Cardiac septum (tissue), 1 donor: ENCODE results near the gene RREB1. TPM values are rescaled to one million over a fixed set of nuclear protein-coding genes. Genes with fewer than 3 reads are reported as not detected.
"Not testable (repeated sequence)": the region's sequence is repeated elsewhere in the genome, so short reads cannot be mapped to it uniquely, and the experiment has no call there.

Experiments
- DNase-seq: peaks from one replicate; pipeline ENCODE4 v3.0.0-alpha.2; 2020; ENCODE audit warnings: low spot score
- intact Hi-C: fragments of 100-400 bp; cut with DNase I; formaldehyde crosslinking; loops from one replicate; pipeline ENCODE4 v1.14.0; 2022
- total RNA-seq: library from RNA; stranded (reverse); fragmentation: NEBNext Ultra II Directional; extraction: Animal tissue kit (Norgen Biotek cat#: 25700); gene quantifications from one replicate; pipeline ENCODE4 v1.2.1, GENCODE V29; 2021
- donor health status: DM: no; HTN: no; CAD: no.

The RREB1 gene
- total RNA-seq, 1 donor from 2014 or later, result 27.8 TPM

GRCh38 chr6:7247828-7248227, 140.1 kb downstream of the RREB1 start:
- intact Hi-C loops, result no loop called here

GRCh38 chr6:7249391-7249790, 141.6 kb downstream of the RREB1 start:
- no peak for DNase-seq

More at GRCh38 chr6:7247828-7248227, 140.1 kb downstream of the RREB1 start:
- DNase-seq, result no peak

GRCh38 chr6:7249946-7250643, 142.3 kb downstream of the RREB1 start:
- intact Hi-C loops, result no loop called here
- no peak for DNase-seq

More at GRCh38 chr6:7249391-7249790, 141.6 kb downstream of the RREB1 start:
- intact Hi-C loops, result no loop called here

GRCh38 chr6:7250812-7251211, 143.1 kb downstream of the RREB1 start:
- intact Hi-C loops, result no loop called here
- no peak for DNase-seq

GRCh38 chr6:7251646-7252260, 144.0 kb downstream of the RREB1 start:
- no peak for DNase-seq
- intact Hi-C loops, result no loop called here

- DNase-seq, result no peak
- intact Hi-C loops, result no loop called here
These were observed 144.6 kb downstream of the RREB1 start for GRCh38 chr6:7252390-7252789.

- DNase-seq, result peak; percentile 88
These were observed 147.4 kb downstream of the RREB1 start for GRCh38 chr6:7254980-7255835.

GRCh38 chr6:7255918-7256317, 148.2 kb downstream of the RREB1 start:
- DNase-seq, result no peak
- intact Hi-C loops, result no loop called here

More at GRCh38 chr6:7254980-7255835, 147.4 kb downstream of the RREB1 start:
- intact Hi-C loops, result no loop called here

GRCh38 chr6:7256785-7257184, 149.0 kb downstream of the RREB1 start:
- intact Hi-C loops, result no loop called here

GRCh38 chr6:7257521-7258230, 149.9 kb downstream of the RREB1 start:
- peak; percentile 29 for DNase-seq
- intact Hi-C loops, result no loop called here

More at GRCh38 chr6:7256785-7257184, 149.0 kb downstream of the RREB1 start:
- DNase-seq, result no peak

- peak; percentile 27 for DNase-seq
- intact Hi-C loops, result no loop called here
These were observed 150.5 kb downstream of the RREB1 start for GRCh38 chr6:7258231-7258763.

GRCh38 chr6:7260291-7261031, 152.7 kb downstream of the RREB1 start:
- intact Hi-C loops, result no loop called here
- DNase-seq, result no peak

- DNase-seq, result peak; percentile 93
- intact Hi-C loops, result no loop called here
These were observed 153.5 kb downstream of the RREB1 start for GRCh38 chr6:7261032-7261841.

- DNase-seq, result peak; percentile 72
- intact Hi-C loops, result no loop called here
These were observed 154.2 kb downstream of the RREB1 start for GRCh38 chr6:7261852-7262461.

- peak; percentile 70 for DNase-seq
- intact Hi-C loops, result no loop called here
These were observed 155.2 kb downstream of the RREB1 start for GRCh38 chr6:7262746-7263518.

- intact Hi-C loops, result not testable (repeated sequence)
- peak; percentile 62 for DNase-seq
These were observed 155.7 kb downstream of the RREB1 start for GRCh38 chr6:7263519-7263805.

- intact Hi-C loops, result no loop called here
These were observed 156.3 kb downstream of the RREB1 start for GRCh38 chr6:7264041-7264440.

More at GRCh38 chr6:7264041-7264440, 156.3 kb downstream of the RREB1 start:
- peak; percentile 56 for DNase-seq
